ENCODE results near the gene FCHSD2.

FCHSD2 gene

GRCh38 chr11:73152086-73152853 is 10.2 kb upstream of the FCHSD2 start:
- no peaks in the 10 kb centered on the region for H3K27me3 Mint-ChIP-seq (ENCODE audit: low read depth)
- H3K4me1 Mint-ChIP-seq (ENCODE audit: low read depth): peaks cover 60% of the 10 kb centered on the region
- DNase-seq (ENCODE audit: low spot score): no peak
- no peaks in the 10 kb centered on the region for H3K9me3 Mint-ChIP-seq
- peak overlapping the region; percentile 86 for H3K27ac Mint-ChIP-seq
- H3K4me3 Mint-ChIP-seq: peak overlapping the region; percentile 5
- H3K36me3 Mint-ChIP-seq (ENCODE audit: low read depth): peaks cover 4% of the 10 kb centered on the region

- Mint-ChIP-seq H3K4me3 (no peak overlapping the region), H3K27ac (no peak overlapping the region), H3K4me1 (ENCODE audit: low read depth) (peaks cover 62% of the 10 kb centered on the region), H3K27me3 (ENCODE audit: low read depth) (no peaks in the 10 kb centered on the region), H3K36me3 (ENCODE audit: low read depth) (peaks cover 4% of the 10 kb centered on the region), H3K9me3 (no peaks in the 10 kb centered on the region)
- DNase-seq (ENCODE audit: low spot score): no peak
Measured at GRCh38 chr11:73151416-73151815, 9.3 kb upstream of the FCHSD2 start.

GRCh38 chr11:73149105-73149504 is 7.0 kb upstream of the FCHSD2 start:
- Mint-ChIP-seq H3K27me3 (ENCODE audit: low read depth) (no peaks in the 10 kb centered on the region), H3K4me1 (ENCODE audit: low read depth) (peaks cover 46% of the 10 kb centered on the region), H3K9me3 (no peaks in the 10 kb centered on the region), H3K27ac (no peak overlapping the region), H3K36me3 (ENCODE audit: low read depth) (peaks cover 2% of the 10 kb centered on the region), H3K4me3 (no peak overlapping the region)
- DNase-seq (ENCODE audit: low spot score): no peak

- H3K27ac Mint-ChIP-seq: no peak overlapping the region
- H3K9me3 Mint-ChIP-seq: no peaks in the 10 kb centered on the region
- H3K27me3 Mint-ChIP-seq (ENCODE audit: low read depth): no peaks in the 10 kb centered on the region
- no peak overlapping the region for H3K4me3 Mint-ChIP-seq
- H3K4me1 Mint-ChIP-seq (ENCODE audit: low read depth): peaks cover 43% of the 10 kb centered on the region
- H3K36me3 Mint-ChIP-seq (ENCODE audit: low read depth): no peaks in the 10 kb centered on the region
- DNase-seq (ENCODE audit: low spot score): no peak
Measured at GRCh38 chr11:73147771-73148681, 5.9 kb upstream of the FCHSD2 start.

- DNase-seq (ENCODE audit: low spot score): no peak
- Mint-ChIP-seq H3K27ac (no peak overlapping the region), H3K36me3 (ENCODE audit: low read depth) (no peaks in the 10 kb centered on the region), H3K9me3 (no peaks in the 10 kb centered on the region), H3K27me3 (ENCODE audit: low read depth) (no peaks in the 10 kb centered on the region), H3K4me1 (ENCODE audit: low read depth) (peaks cover 34% of the 10 kb centered on the region), H3K4me3 (no peak overlapping the region)
Measured at GRCh38 chr11:73145986-73146575, 4.0 kb upstream of the FCHSD2 start.

- Mint-ChIP-seq H3K9me3 (no peaks in the 10 kb centered on the region), H3K4me3 (peak overlapping the region; percentile 88), H3K4me1 (ENCODE audit: low read depth) (peaks cover 39% of the 10 kb centered on the region), H3K27me3 (ENCODE audit: low read depth) (no peaks in the 10 kb centered on the region), H3K27ac (peak overlapping the region; percentile 94), H3K36me3 (ENCODE audit: low read depth) (peaks cover 20% of the 10 kb centered on the region)
- no peak for DNase-seq (ENCODE audit: low spot score)
Measured at GRCh38 chr11:73143126-73143838, 1.2 kb upstream of the FCHSD2 start.

- no peaks in the 10 kb centered on the region for H3K9me3 Mint-ChIP-seq
- H3K27me3 Mint-ChIP-seq (ENCODE audit: low read depth): no peaks in the 10 kb centered on the region
- peaks cover 29% of the 10 kb centered on the region for H3K36me3 Mint-ChIP-seq (ENCODE audit: low read depth)
- peak overlapping the region; percentile 88 for H3K4me3 Mint-ChIP-seq
- peak overlapping the region; percentile 92 for H3K27ac Mint-ChIP-seq
- H3K4me1 Mint-ChIP-seq (ENCODE audit: low read depth): peaks cover 38% of the 10 kb centered on the region
- peak; percentile 44 for DNase-seq (ENCODE audit: low spot score)
Measured at GRCh38 chr11:73141309-73142127, 600 bp downstream of the FCHSD2 start.

- Mint-ChIP-seq H3K9me3 (no peaks in the 10 kb centered on the region), H3K27ac (peak overlapping the region; percentile 85), H3K4me3 (peak overlapping the region; percentile 88), H3K27me3 (ENCODE audit: low read depth) (no peaks in the 10 kb centered on the region), H3K36me3 (ENCODE audit: low read depth) (peaks cover 33% of the 10 kb centered on the region), H3K4me1 (ENCODE audit: low read depth) (peaks cover 36% of the 10 kb centered on the region)
- DNase-seq (ENCODE audit: low spot score): peak; percentile 22
Measured at GRCh38 chr11:73141031-73141308, 1.1 kb downstream of the FCHSD2 start.

GRCh38 chr11:73140213-73141030 is 1.7 kb downstream of the FCHSD2 start:
- H3K27ac Mint-ChIP-seq: peak overlapping the region; percentile 85
- H3K27me3 Mint-ChIP-seq (ENCODE audit: low read depth): no peaks in the 10 kb centered on the region
- peak overlapping the region; percentile 88 for H3K4me3 Mint-ChIP-seq
- peaks cover 37% of the 10 kb centered on the region for H3K36me3 Mint-ChIP-seq (ENCODE audit: low read depth)
- DNase-seq (ENCODE audit: low spot score): peak; percentile 14
- H3K4me1 Mint-ChIP-seq (ENCODE audit: low read depth): peaks cover 38% of the 10 kb centered on the region
- H3K9me3 Mint-ChIP-seq: no peaks in the 10 kb centered on the region

GRCh38 chr11:73139476-73140198 is 2.5 kb downstream of the FCHSD2 start:
- Mint-ChIP-seq H3K36me3 (ENCODE audit: low read depth) (peaks cover 39% of the 10 kb centered on the region), H3K27me3 (ENCODE audit: low read depth) (no peaks in the 10 kb centered on the region), H3K9me3 (no peaks in the 10 kb centered on the region), H3K27ac (no peak overlapping the region), H3K4me1 (ENCODE audit: low read depth) (peaks cover 41% of the 10 kb centered on the region), H3K4me3 (peak overlapping the region; percentile 88)
- DNase-seq (ENCODE audit: low spot score): no peak

- Mint-ChIP-seq H3K4me3 (no peak overlapping the region), H3K36me3 (ENCODE audit: low read depth) (peaks cover 45% of the 10 kb centered on the region), H3K9me3 (no peaks in the 10 kb centered on the region), H3K4me1 (ENCODE audit: low read depth) (peaks cover 32% of the 10 kb centered on the region), H3K27me3 (ENCODE audit: low read depth) (no peaks in the 10 kb centered on the region), H3K27ac (no peak overlapping the region)
- DNase-seq (ENCODE audit: low spot score): no peak
Measured at GRCh38 chr11:73137944-73138274, 4.2 kb downstream of the FCHSD2 start.

- Mint-ChIP-seq H3K36me3 (ENCODE audit: low read depth) (peaks cover 47% of the 10 kb centered on the region), H3K27me3 (ENCODE audit: low read depth) (no peaks in the 10 kb centered on the region), H3K4me3 (no peak overlapping the region), H3K4me1 (ENCODE audit: low read depth) (peaks cover 29% of the 10 kb centered on the region), H3K9me3 (no peaks in the 10 kb centered on the region), H3K27ac (no peak overlapping the region)
- no peak for DNase-seq (ENCODE audit: low spot score)
Measured at GRCh38 chr11:73137262-73137943, 4.7 kb downstream of the FCHSD2 start.

All from T-helper 2 cell treated with Interferon-gamma antibody and Interleukin-4, amounts not matched to agents 5 μg/mL and 100 μg/mL, for 36 hours (primary cell).